ENCODE data around the gene C5AR1. TPM values are rescaled to one million over a fixed set of nuclear protein-coding genes. Genes with fewer than 3 reads are reported as not detected.

C5AR1 gene
- total and polyA plus RNA-seq, 9 of the 15 experiments (the other 6 are each of a cell fraction or from before 2014, with no cell fraction given) = 0.06 to 1.6 (median 0.28) TPM; not detected in 3

- TF ChIP-seq AFF4 (CRISPR knock-in tag; IDR thresholded peaks at IDR 0.05) (no peak), CC2D1A (IDR thresholded peaks at IDR 0.05) (no peak), ZNF507 (tag; conservative IDR thresholded peaks at IDR 0.05) (no peak), E2F6 (IDR thresholded peaks at IDR 0.05; ENCODE audit: borderline replicate concordance in 1 of 2, extremely low read depth in 1 of 2, insufficient read depth in 1 of 2, insufficient read length in 1 of 2, low read depth in 1 of 2, low read length in 1 of 2, poor library complexity in 1 of 2, severe bottlenecking in 1 of 2) (peak; percentile 62 to 91), SMAD1 (IDR thresholded peaks at IDR 0.05; ENCODE audit: low read depth, low read length, partially characterized antibody) (no peak), ESRRB (CRISPR knock-in tag; IDR thresholded peaks at IDR 0.05; ENCODE audit: borderline replicate concordance) (no peak), ZNF217 (CRISPR knock-in tag; IDR thresholded peaks at IDR 0.05) (no peak), BCLAF1 (IDR thresholded peaks at IDR 0.05; ENCODE audit: borderline replicate concordance in 1 of 2, control insufficient read depth in 1 of 2, low read depth in 2 of 2, low read length in 1 of 2) (no peak), SP2 (IDR thresholded peaks at IDR 0.05; ENCODE audit: extremely low read depth, low read depth, low read length, poor library complexity, severe bottlenecking) (no peak), SRSF9 (IDR thresholded peaks at IDR 0.05; ENCODE audit: borderline replicate concordance, low read depth, low read length) (no peak), MCM7 (IDR thresholded peaks at IDR 0.05) (no peak), POLR2AphosphoS5 (IDR thresholded peaks at IDR 0.05; ENCODE audit: control insufficient read depth, insufficient read depth, low read depth, low read length) (peak; percentile 62; the same call in 1 of the 2 replicates), BCOR (IDR thresholded peaks at IDR 0.05) (peak; percentile 37; the same call in 1 of the 2 replicates), ZNF79 (CRISPR knock-in tag; IDR thresholded peaks at IDR 0.05; ENCODE audit: low read depth) (no peak), POLR2AphosphoS2 (IDR thresholded peaks at IDR 0.05; ENCODE audit: low read length) (peak; percentile 40; the same call in 1 of the 2 replicates), RFX1 (IDR thresholded peaks at IDR 0.05) (no peak), BRD9 (IDR thresholded peaks at IDR 0.05; ENCODE audit: low read depth, partially characterized antibody) (peak; percentile 30)
These were observed 39.4 kb downstream of the C5AR1 start, which contains the start of gene DHX34 (continued) for GRCh38 chr19:47348819-47349795.

All from K562 (cell line).